Stimulated activated CD4-positive, alpha-beta T cell treated with anti-CD3 and anti-CD28 coated beads, TNF-alpha, amount 100 ng/mL, for 4 hours (primary cell): ENCODE measurements around the gene NBAS.

Experiments
- DNase-seq, 3 experiments: peaks; one replicate each; pipeline ENCODE4 v3.0.0-alpha.2; 2020; ENCODE audit warnings: low read depth in 3 of 3

Gene NBAS

DNA sequence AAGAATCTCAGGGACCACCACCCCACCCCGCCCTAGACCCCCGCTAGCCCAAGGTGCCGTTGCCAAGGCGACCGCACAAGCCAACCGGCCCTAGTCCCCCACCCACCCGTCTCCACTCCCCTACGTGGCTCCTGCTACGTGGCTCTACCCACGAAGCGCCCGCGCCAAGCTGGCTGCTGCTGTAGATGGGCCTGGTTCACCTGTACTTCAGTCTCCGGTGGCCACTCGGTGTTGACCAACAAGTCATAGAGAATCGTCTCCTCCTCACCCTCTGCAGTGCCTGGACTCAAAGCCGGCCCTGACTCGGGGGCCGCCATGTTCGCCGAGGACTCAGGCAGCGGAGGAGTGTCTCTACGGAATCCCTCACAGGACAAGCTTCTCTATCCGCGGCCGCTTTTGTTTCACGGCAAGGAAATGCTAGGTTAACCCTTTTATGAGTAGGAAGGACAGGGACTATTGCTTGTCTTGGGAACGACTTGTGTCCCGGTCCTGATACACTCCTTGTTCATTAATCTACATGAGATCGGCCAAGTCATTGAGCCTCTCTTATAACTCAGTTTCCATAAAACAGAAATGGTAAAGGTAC is at the start of gene NBAS:
NBAS (minus strand) TSS at position 347 of the 586 bp plus-strand sequence; CDS start at position 317, 30 bp downstream.
- DNase-seq, result peak; percentile 49 to 59 (median 56)

DNA sequence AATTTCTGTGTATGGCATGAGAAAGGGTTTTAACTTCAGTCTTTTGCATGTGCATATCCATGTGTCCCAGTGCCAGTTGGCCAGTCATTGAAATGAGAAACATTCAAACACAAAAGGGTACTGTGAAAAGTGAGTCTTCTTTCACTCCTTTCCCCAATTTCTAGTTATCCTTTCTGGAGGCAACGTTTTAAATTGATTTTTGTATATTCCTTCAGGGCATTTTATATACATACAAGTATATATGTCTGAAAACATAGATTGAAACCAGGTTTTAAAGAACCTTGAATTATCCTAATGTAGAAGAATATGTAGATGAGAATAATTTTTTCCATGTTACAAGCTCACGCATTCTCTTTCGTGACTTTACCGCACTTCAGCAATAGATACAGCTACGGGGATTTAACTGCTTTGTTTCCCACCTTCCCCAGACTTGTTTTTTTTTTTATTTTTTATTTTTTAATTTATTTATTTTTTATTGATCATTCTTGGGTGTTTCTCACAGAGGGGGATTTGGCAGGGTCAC is 49.4 kb upstream of the NBAS start:
- no peak for DNase-seq

DNA sequence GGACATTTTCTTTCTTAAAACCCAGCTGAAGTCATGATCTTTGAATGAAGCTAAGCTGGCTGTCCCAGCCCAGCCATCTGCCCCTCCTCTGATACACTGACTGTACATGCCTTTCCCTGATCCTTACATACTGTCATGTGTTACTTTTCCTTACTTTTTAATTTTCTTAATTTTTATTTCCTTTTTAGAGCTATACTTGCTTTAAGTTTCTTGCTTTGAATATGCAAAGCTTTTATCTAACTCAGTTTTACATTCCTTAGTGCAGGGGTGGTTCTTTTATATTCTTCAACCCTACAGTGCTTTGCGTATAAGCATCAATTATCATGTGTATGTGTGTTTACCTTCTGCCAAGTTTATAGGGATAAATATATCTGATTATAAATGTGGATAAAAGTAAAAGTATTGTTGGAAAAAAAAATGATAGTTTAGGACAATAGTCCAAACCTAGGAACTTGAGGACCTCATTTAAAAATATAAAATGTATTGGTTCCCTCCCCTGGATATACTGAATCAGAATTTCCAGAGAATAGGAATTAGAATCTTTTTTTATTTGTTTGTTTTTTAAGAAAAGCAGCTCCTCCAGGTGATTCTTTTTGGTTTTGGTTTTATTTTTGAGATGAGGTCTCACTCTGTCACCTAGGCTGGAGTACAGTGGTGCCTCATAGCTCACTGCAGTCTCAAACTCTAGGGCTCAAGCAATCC is 48.4 kb upstream of the NBAS start:
- no peak for DNase-seq

- no peak for DNase-seq
Observed at GRCh38 chr2:15608392-15608761, 47.2 kb upstream of the NBAS start.

DNA sequence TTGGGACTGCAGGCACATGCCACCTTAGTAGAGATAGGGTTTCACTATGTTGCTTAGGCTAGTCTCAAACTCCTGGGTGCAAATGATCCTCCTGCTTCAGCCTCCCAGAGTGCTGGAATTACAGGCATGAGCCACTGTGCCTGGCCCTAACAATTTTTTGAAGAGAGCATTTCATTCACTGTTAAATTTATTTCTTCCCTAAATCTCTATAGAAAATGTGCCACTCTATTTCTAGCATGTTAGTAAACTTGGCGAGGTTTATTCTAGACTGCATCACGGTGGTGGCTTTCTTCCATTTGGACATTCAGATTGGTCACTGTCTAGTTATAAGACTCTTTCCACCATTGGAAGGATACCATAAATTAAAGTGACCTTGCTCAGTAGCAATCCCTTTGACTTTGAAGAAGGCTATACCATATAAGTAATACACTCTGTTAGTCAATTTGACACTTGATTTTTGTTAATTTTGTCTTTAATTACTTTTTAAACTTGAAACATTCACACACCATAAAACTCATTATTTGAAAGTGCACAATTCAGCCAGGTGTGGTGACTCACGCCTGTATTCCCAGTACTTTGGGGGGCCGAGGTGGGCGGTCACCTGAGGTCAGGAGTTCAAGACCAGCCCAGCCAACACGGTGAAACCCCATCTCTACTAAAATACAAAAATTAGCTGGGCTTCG is 46.7 kb upstream of the NBAS start:
- no peak for DNase-seq

DNA sequence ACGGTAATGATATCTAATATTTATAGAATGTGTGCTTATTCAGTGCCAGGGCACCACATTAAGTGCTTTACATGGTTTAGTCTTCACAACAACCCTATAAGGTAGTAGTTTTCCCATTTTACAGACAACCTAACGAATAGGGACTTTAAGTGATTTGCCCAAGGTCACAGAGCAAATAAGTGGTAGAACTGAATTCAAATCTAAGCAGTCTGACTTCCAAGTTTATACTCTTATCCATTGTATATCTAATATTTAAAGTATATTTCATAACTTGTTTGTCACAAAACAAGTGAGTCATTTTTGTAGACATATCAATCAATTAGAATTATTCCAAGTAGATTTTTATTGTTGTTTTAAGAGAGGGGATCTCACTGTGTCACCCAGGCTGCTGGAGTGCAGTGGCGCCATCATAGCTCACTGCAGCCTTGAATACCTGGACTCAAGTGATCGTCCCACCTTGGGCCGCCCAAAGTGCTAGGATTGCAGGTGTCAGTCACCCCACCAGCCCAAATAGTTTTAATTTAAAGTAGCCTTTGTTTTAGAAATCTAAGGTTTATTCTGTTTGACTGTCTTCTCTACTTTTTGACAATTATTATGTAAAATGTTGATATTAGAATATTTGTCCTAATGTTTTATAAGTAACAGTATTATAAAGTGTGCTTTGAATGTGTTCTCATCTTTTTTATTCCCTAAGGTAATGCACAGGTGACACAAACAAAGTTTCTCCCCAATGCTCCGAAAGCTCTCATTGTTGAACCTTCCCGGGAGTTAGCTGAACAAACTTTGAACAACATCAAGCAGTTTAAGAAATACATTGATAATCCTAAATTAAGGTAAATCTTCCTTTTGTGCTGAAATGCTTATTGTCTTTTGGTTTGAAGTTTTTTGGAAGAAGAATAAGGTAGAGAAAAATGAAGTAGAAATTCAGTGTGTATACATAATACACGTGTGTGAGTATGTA is 45.6 kb upstream of the NBAS start:
- no peak for DNase-seq

DNA sequence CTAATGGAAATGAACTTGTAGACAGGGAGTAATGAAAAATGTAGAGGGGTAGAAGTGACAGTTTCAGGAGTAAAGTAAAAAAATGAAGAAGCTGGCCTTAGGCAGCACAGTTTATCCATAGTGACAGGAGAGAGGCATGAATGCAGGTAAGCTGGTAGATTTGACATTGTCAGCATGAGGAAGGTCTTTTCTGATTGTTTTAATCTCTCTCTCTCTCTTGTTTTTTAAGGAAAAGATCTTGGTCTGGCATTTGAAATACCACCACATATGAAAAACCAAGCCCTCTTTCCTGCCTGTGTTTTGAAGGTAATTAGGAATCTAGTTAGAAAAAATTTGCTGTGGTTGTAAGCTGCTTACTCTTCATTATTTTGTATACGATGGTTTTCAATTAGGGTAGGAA is 44.6 kb upstream of the NBAS start:
- no peak for DNase-seq

GRCh38 chr2:15603948-15604347 is 42.8 kb upstream of the NBAS start:
- DNase-seq, result no peak

- no peak for DNase-seq
Observed at GRCh38 chr2:15603044-15603765, 42.1 kb upstream of the NBAS start.

DNA sequence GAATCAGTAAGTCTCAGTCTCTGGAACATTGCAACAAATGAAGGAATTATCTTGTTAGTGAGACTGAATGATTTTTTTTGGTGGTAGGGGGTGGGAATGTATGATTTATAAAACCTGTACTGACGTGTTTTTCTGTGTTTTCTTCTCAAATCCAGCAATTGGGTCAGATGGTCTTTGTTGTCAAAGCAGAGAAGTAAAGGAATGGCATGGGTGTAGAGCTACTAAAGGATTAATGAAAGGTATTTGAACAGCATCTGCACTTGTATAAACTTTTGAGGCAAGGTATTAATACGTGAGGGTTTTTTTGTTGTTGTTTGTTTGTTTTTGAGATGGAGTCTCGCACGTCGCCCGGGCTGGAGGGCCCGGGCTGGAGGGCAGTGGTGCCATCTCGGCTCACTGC is 41.3 kb upstream of the NBAS start:
- no peak for DNase-seq

DNA sequence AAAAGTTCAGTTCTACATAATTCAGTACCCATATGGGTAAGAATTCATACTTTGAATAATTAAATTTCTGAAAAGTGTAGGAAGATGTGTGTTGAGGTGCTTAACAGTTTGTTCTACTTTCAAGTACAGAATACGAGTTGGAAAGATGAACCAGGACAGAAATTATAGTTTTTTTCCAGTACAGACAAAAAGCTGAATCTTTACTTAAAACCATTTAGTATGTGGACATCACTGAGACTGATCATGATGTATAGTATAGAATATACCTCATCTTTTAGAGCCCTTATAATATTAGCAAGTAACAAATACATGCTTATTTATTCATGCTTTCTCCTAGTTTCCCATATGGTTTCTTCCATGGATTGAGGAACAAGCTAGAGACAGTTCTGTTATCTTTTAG is 40.5 kb upstream of the NBAS start:
- DNase-seq, result no peak

DNA sequence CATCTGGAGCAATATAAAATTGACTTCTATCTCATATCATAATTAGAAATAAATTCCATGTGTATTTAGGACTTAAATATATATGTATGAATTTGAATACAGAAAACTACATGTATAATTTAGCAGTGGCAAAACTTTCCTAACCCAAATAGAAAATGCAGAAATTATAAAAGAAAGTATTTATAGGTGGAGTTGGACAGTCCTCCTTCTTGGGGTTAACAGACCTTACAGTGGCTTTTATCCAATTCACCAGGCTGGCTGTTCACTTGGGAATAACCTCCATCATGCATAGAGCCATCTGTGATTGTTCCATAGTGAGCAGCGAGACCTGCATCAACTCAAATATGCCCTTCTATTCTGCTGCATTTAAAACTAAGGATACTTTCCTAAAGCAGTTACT is 38.9 kb upstream of the NBAS start:
- no peak for DNase-seq

- DNase-seq, result no peak
Observed at GRCh38 chr2:15596968-15597367, 35.8 kb upstream of the NBAS start.

- DNase-seq, result no peak
Observed at GRCh38 chr2:15596350-15596749, 35.2 kb upstream of the NBAS start.

DNA sequence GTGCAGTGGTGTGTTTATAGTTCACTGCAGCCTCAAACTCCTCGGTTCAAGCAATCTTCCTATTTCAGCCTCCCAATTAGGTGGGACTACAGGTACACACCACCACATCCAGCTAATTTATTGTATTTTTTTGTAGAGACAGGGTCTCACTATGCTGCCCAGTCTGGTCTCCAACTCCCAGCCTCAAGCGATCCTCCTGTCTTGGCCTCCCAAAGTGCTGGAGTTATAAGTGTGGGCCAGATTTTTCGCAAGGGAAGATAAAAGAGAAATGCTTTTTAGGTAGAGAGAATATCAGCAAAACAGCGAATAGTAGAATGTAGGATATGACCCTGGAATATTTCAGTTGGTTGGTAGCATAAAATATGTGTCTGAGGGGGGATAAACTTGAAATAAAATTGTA is 34.8 kb upstream of the NBAS start:
- no peak for DNase-seq

DNA sequence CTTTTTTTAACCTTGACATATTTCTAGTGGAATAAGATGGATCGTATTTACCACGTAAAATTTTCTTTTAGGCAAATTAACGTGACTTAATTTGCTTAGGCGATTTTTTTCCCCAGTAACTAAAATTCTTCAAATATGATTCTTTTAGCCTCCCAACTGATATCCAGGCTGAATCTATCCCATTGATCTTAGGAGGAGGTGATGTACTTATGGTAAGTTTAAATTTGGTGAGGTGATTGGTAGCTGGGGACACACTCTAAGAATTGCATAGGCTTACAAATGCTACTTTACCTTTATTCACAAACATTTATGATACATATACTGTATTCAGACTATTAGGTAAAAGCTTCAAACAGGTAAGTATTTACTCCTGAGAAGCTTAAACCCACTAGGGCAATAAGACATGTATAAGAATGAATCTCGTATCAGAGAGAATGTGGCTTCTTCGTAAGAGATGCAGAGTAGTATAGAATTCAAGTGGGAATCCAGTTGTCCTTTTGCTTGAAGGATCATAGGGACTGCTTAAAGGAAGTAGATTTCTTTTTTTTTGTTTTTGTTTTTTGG is 34.3 kb upstream of the NBAS start:
- DNase-seq, result no peak

DNA sequence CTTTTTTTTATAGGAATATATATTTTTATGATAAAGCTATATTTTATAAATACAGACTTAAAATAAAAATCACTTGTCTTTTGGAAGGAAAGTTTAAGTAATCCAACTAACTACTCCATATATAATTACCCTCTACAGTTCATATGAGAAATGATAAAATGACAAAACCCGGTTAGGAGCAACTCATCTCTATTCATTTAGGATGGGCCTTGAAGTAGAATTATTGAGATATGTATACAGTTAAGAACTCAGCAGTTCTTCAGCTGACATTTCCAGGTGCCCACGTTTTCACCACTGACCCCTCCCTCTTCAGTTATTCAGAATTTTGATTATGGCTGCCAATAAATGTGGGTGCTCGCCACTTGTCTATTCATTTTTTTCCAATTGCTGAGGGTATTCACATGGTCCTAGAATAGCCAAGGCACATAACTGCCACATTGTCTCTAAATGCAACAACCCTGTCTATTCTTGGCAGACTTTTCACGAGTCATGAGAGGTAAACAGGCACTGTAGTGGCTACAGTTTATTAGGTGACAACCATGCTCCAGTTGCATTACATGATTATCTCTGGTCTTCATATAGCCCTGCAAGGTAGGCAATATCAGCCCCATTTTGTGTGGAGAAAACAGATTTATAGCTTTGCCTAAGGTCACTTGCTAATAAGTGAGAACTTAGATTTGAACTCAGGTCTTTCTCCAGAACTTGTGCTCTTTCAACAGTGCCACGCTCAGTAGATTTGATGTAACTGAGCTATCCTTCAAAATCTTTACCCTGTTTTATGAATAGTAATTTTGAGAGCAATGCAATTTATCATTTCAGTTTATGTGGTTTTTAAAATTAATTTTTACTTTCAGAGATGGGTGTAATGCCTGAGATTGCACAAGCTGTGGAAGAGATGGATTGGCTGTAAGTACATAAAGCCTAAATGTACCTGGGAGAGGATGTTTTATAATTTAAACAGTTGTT is 33.4 kb upstream of the NBAS start:
- DNase-seq, result no peak

GRCh38 chr2:15593327-15593705 is 32.2 kb upstream of the NBAS start:
- no peak for DNase-seq

- peak; percentile 71 to 83 (median 76) for DNase-seq
Observed at GRCh38 chr2:15591692-15592463, 30.7 kb upstream of the NBAS start, which contains the start of gene DDX1. Gene DDX1 (plus strand): TSS chr2:15591868. CDS start chr2:15591934, 66 bp downstream.
